AG04449 (cell line): ENCODE data around the gene FRMD4A.

ENCODE experiments used
- CTCF ChIA-PET: fragments of 350-600 bp; formaldehyde crosslinking; extraction: SDS; loops from one replicate; lab custom pipeline; 2021; ENCODE audit warnings: antibody characterized with exemption; lab: Yijun Ruan, JAX
- POLR2A ChIA-PET: fragments of 400-600, 350-600 bp; formaldehyde crosslinking; extraction: SDS; loops from one replicate; lab custom pipeline; 2020; ENCODE audit warnings: antibody characterized with exemption, inconsistent platforms; lab: Yijun Ruan, JAX
- DNase-seq: peaks from one replicate; pipeline ENCODE4 v3.0.0-alpha.2; 2010; ENCODE audit warnings: low read depth, low spot score
- H3K4me3 ChIP-seq: 2 replicates; pipeline ENCODE4 v1.5.1; 2011; ENCODE audit warnings: low read depth, mild to moderate bottlenecking, control low read depth, low read length
- CTCF ChIP-seq: IDR thresholded peaks from one replicate; pipeline ENCODE4 v1.5.1; 2011; ENCODE audit warnings: mild to moderate bottlenecking, moderate library complexity, low read length, control low read depth, inconsistent platforms; ENCODE audit not compliant: insufficient read depth; ENCODE audit errors: missing control alignments

The FRMD4A gene

GRCh38 chr10:14372606-14373005 is 41.9 kb upstream of the FRMD4A start:
- DNase-seq: no peak
- CTCF ChIA-PET: no interaction called here

GRCh38 chr10:14371581-14371980 is 40.9 kb upstream of the FRMD4A start:
- no peak overlapping the region for H3K4me3 ChIP-seq
- TF ChIP-seq CTCF: no peak
- CTCF ChIA-PET: no interaction called here
- POLR2A ChIA-PET: no interaction called here
- no peak for DNase-seq

More at GRCh38 chr10:14372606-14373005, 41.9 kb upstream of the FRMD4A start:
- H3K4me3 ChIP-seq: no peak overlapping the region
- POLR2A ChIA-PET: no interaction called here
- TF ChIP-seq CTCF: no peak

GRCh38 chr10:14370894-14371293 is 40.2 kb upstream of the FRMD4A start:
- no peak for DNase-seq
- TF ChIP-seq CTCF: no peak
- POLR2A ChIA-PET: no interaction called here
- CTCF ChIA-PET: interaction anchor here (1.4 kb wide), 1 partner anchor 11 kb away, joined by 3 read pairs; no protein-coding TSS in a partner anchor
- H3K4me3 ChIP-seq: no peak overlapping the region

- DNase-seq: no peak
- no peak for TF ChIP-seq CTCF
- ChIA-PET POLR2A (no interaction called here), CTCF (interaction anchor here (1.4 to 1.5 kb wide), 2 partner anchors 10 to 12 kb away, joined by 3 to 4 read pairs; no protein-coding TSS in a partner anchor)
- H3K4me3 ChIP-seq: no peak overlapping the region
Measured at GRCh38 chr10:14369906-14370305, 39.2 kb upstream of the FRMD4A start.

- POLR2A ChIA-PET: no interaction called here
- H3K4me3 ChIP-seq: no peak overlapping the region
- TF ChIP-seq CTCF: no peak
- no peak for DNase-seq
- CTCF ChIA-PET: interaction anchor here (1.1 kb wide), 1 partner anchor 30 kb away, joined by 3 read pairs; no protein-coding TSS in a partner anchor
Measured at GRCh38 chr10:14366760-14367159, 36.0 kb upstream of the FRMD4A start.

GRCh38 chr10:14365266-14365665 is 34.5 kb upstream of the FRMD4A start:
- ChIA-PET CTCF (no interaction called here), POLR2A (no interaction called here)
- no peak for TF ChIP-seq CTCF
- H3K4me3 ChIP-seq: no peak overlapping the region
- no peak for DNase-seq
